Measurements from ENCODE around the gene PEX6.
"Not testable (repeated sequence)": the region's sequence is repeated elsewhere in the genome, so short reads cannot be mapped to it uniquely, and the experiment has no call there.

PEX6 gene

DNA sequence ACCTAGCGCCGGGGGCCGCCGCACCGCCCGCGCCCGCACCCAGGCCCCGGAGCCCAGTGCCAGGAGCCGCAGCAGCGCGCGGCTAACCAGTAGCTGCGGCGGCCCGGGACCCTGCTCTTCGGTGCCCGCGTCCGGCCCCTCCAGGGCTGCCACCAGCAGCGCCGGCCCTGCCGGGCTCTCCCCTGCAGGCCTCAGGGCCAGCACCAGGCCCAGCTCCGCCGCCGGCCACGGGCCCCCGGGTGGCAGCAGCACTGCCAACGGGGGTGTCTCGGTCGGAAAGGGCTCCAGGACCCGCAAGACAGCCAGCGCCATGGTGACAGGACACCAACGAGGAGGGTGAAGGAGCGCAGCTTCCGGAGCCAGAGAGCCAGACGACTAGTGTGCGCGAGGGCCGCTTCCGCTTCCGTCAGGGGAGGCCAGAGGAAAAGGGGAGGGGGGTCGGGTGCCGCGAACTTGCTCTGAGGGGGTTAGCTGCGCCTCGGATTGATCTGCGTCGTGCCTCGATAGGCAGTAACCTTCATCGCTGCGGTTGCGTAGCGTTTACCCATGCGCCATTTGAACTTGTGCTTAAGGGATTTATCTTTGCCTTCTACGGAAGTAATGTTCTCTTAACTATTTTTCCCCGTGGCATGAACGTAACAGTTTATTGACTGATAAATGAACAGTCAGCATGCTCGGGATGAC is at the start of gene PEX6:
Gene PEX6, minus strand, starts transcription at position 343 of the 684 bp plus-strand sequence. Its CDS starts 31 bp downstream, at position 312.
- DNase-seq (ENCODE audit: low read depth in 3 of 3) = peak; percentile 79 to 81 (median 79)

DNA sequence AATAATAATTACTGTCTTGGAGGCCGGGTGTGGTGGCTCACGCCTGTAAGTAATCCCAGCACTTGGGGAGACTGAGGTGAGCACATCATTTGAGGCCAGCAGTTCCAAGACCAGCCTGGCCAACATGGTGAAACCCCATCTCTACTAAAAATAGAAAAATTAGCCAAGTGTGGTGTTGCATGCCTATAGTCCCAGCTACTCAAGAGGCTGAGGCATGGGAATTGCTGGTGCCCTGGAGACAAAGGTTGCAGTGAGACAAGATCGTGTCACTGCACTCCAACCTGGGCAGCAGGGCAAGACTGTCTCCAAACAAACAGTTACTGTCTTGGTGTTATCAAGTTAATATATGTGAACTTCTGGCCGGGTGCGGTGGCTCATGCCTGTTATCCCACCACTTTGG is 47.4 kb upstream of the PEX6 start:
- no peak for DNase-seq (ENCODE audit: low read depth in 3 of 3)

DNA sequence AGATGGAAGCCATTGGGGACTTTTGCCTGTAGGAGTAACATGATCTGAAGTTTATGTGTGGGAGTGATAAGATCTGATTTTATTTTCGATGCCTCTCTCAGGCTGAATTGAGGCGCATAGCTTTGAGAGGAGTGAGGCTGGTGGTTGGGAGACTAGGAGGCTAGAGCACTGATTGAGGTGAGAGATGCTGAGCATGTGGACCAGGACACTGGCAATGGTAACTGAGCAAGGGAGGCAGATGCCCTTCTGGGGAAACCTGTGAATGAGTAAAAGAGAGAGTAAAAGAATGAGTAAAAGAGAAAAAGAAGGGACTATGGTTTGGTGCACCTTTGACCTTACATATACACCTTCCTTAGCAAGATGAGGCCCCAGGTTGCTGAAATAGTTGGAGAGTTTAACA is 45.5 kb upstream of the PEX6 start:
- no peak for DNase-seq (ENCODE audit: low read depth in 3 of 3)

DNA sequence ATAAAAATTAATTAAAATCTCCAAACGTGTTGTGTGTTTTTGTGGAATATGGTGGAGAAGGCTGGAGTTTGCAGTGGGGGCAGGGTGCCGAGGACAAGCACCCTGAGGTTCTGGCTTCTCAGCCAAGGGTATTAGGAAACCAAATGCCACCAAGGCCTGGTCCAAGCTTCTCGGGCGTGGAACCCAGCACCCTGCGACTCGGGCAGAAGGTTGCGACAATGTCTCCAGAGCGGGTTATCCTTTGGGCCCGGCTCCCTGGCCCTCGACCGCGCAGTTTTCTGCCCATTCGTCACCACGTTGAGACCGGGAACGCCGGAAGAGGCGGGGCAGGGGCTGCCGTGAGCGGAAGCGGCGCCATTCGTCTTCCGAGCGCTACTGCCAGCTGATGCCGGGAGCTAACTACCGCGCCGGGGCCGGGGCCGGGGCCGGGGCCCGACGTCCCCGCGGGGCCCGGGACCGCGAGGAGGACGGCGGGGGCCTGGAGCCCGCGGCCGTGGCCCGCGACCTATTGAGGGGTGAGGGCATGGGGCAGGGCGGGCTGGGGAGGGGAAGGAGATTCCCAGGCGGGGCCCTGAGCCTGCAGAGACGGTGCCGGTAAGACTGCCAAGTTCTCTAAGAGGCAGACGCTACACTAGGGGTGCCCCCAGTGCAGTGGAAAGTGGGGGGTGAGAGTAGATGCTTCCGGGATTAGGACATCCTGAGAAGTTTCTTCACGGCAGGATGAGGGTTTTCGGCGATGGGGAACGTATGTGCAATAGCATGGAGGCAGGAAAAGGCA is 42.5 kb upstream of the PEX6 start, which contains the start of gene RRP36:
Gene RRP36, plus strand, starts transcription at position 354 of the 778 bp plus-strand sequence. Its CDS starts 32 bp downstream, at position 386.
- DNase-seq (ENCODE audit: low read depth in 3 of 3) = peak; percentile 47 to 66 (median 52)

- no peak for DNase-seq (ENCODE audit: low read depth in 3 of 3)
Measured at GRCh38 chr6:43020847-43021246, 41.9 kb upstream of the PEX6 start.

- DNase-seq (ENCODE audit: low read depth in 3 of 3) = no peak
Measured at GRCh38 chr6:43020052-43020705, 41.2 kb upstream of the PEX6 start.

- DNase-seq (ENCODE audit: low read depth in 3 of 3) = no peak
Measured at GRCh38 chr6:43019152-43019551, 40.2 kb upstream of the PEX6 start.

DNA sequence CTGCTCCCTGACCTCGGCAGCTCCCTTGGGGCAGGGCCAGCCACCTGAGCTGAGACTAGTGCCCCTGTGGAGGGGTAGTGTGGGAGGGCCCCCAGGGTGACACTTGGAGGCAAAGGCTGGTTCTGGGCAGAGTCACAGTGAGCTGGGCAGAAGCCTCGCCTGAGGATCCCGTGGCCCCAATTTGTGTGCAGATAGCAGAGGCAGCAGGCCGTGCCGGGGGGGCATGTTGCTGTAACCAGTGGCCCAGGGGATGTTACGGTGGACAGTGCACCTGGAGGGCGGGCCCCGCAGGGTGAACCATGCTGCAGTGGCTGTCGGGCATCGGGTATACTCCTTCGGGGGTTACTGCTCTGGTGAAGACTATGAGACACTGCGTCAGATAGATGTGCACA is 38.0 kb upstream of the PEX6 start:
- no peak for DNase-seq (ENCODE audit: low read depth in 3 of 3)

GRCh38 chr6:43016176-43016942 is 37.4 kb upstream of the PEX6 start:
- no peak for DNase-seq (ENCODE audit: low read depth in 3 of 3)

DNA sequence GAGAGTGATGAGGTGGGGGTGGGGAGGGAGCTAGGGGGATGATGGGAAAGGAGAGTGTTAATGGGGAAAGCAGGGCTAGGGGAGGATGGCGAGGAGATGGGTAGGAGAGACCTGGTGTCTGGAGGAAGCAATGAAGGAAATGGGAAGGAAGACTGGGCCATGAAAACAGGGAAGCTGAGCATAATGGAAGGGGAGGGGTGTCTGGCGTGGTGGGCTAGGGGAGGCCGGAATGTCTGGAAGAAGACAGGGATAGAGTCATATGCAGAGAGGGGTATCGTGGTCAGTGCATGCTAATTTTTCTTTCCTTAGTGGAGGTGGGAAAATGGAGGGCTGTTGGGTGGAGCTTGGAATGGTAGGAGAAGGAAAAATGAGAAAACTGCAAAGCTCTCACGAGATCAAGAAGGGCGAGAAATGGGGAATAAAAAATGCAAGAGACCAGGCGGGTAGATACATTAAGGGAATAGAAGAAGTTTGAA is 35.5 kb upstream of the PEX6 start:
- DNase-seq (ENCODE audit: low read depth in 3 of 3) = no peak

GRCh38 chr6:43013843-43014433 is 35.0 kb upstream of the PEX6 start, which contains the start of the genes KLHDC3 and MEA1:
Gene KLHDC3 (plus strand): TSS chr6:43014249. CDS start chr6:43017193, 2,944 bp downstream.
Gene MEA1 (minus strand): TSS chr6:43013946. CDS start chr6:43013813, 133 bp downstream.
- DNase-seq (ENCODE audit: low read depth in 3 of 3) = peak; percentile 95 to 98 (median 98)

- no peak for DNase-seq (ENCODE audit: low read depth in 3 of 3)
Measured at GRCh38 chr6:43013097-43013842, 34.3 kb upstream of the PEX6 start.

DNA sequence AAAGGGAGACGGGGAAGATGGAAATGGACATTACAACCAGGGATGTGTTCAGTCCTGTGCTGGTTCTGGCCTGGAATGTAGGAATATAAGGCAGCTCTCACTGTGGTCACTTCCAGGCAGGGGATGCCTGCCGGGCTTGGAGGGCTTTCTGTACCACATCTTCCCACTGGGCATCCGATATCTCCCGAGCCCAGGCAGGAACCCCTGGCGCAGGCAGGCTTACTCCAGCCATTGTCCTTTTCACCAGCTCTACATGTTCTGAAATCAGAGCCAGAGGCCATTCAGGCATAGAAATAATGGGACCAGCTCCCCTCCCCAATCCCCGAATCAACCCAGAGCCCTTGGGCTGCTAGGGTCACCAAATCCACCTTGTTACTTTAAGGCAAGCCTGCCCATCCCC is 33.4 kb upstream of the PEX6 start:
- no peak for DNase-seq (ENCODE audit: low read depth in 3 of 3)

DNA sequence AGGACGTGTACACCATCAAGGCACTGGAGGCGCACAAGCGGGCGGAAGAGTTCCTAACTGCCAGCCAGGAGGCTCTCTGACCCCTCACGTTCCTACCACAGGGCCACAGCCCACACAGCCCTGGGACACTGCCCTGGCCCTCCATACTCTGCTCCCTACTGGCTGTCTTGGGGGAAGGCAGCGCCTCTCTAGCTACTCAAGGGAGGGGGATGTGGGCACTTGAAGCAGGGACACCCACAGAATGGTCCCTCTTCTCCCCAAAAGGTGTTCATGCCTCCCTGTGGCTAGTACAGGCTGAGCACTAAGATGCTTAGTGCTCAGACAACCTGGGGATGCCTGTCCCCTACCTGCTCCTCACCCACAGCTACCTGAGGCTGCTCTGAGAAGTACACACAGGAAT is 32.2 kb upstream of the PEX6 start:
- no peak for DNase-seq (ENCODE audit: low read depth in 3 of 3)

GRCh38 chr6:43009124-43009523 is 30.1 kb upstream of the PEX6 start:
- DNase-seq (ENCODE audit: low read depth in 3 of 3) = no peak

DNA sequence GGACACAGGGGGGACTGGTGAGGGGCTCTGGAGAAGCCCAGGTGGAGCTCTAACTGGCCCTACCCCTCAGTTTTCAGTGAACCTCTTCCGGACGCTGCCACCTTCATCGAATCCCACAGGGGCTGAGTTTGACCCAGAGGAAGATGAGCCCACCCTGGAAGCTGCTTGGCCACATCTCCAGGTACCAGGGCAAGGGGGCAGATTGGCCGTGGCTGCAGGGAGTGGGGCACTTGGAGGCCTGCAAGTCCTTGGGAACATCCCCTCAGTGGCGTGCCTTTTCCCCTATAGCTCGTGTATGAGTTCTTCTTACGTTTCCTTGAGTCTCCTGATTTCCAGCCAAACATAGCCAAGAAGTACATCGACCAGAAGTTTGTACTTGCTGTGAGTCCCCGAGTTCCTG is 28.1 kb upstream of the PEX6 start:
- no peak for DNase-seq (ENCODE audit: low read depth in 3 of 3)

DNA sequence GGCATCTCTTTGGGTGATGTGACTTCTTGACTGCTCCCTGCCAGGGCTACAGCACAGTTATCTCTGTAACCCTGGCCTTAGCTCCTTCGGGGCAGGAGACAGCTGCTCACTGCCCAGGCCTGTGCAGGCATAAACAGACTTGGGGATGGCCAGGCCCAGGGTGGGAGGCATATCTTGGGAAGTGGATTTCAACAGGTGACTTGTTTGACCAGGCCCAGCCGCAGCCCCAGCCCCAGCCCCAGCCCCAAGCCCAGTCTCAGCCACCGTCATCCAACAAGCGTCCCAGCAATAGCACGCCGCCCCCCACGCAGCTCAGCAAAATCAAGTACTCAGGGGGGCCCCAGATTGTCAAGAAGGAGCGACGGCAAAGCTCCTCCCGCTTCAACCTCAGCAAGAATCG is 27.3 kb upstream of the PEX6 start:
- no peak for DNase-seq (ENCODE audit: low read depth in 3 of 3)

DNA sequence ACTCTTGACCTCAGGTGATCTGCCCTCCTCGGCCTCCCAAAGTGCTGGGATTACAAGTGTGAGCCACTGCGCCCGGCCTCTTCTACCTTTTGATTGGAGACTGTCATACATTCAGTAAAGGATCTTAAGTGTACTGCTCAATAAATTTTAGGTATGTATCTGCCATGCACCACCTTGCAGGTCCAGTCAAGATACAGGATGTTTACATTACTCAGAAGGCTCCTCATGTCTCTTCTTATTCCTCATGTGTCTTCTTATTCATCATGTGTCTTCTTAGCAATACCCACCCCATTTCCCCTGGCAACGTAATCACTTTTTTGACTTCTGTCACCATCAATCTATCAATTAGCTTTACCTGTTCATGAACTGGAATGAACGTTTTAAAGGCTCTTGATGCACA is 26.9 kb upstream of the PEX6 start:
- DNase-seq (ENCODE audit: low read depth in 3 of 3) = no peak

- DNase-seq (ENCODE audit: low read depth in 3 of 3) = no peak
Measured at GRCh38 chr6:43001843-43002242, 22.9 kb upstream of the PEX6 start.

DNA sequence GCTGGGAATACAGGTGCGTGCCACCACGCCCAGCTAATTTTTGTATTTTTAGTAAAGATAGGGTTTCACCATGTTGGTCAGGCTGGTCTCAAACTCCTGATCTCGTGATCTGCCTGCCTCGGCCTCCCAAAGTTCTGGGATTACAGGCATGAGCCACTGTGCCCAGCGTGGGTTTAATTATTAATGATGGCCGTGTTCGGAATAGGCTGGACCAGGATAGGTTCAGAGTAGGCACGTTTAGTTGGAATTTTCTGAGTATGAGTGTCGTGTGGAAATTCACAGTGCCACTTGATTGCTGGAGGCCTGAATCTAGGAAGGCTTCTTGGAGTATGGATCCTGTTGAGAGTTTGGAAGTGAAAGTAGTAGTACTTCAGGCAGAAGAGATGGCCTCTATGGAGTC is 19.2 kb upstream of the PEX6 start:
- not testable (repeated sequence) for DNase-seq (ENCODE audit: low read depth in 3 of 3)

Data from stimulated activated CD4-positive, alpha-beta T cell treated with anti-CD3 and anti-CD28 coated beads, TNF-alpha, amount 100 ng/mL, for 4 hours (primary cell).